ENCODE measurements around the gene RBFOX2. TPM values are rescaled to one million over a fixed set of nuclear protein-coding genes. Genes with fewer than 3 reads are reported as not detected.

RBFOX2 gene
- total RNA-seq, 1 experiment from 2014 or later = 81.1 TPM

DNA sequence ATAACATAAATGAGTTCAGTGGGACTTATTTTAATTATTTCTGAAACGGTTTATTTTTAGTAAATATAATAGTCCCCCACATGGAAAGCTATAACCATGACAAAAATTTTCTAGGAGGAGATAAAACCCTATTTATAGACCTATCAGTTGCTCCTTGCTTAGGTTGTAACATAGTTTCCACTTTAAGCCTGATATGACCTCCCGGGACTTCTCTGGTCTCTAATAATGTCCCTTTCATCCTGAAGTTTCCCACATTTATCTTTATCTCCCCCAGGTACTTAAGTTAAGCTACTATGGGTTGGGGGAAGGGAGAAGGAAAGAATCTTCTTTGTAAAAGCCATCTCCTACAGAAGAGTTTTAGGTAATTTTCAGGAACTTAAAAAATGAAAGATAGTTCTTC is 117.7 kb downstream of the RBFOX2 start:
- ChIA-PET POLR2A (no interaction called here), CTCF (no interaction called here)
- in situ Hi-C loops (cut with HindIII; ENCODE audit: low pct_unique_long_range_greater_than_20kb, low sequenced_read_pairs) = no loop called here
- Histone ChIP-seq H3K4me1 (ENCODE audit: control insufficient read depth, insufficient read depth, low read length) (peaks cover 17% of the 10 kb centered on the region), H3K9me3 (ENCODE audit: control insufficient read depth, insufficient read depth, low read depth, low read length) (no peaks in the 10 kb centered on the region), H3K27ac (ENCODE audit: low read length) (no peak overlapping the region), H3K36me3 (ENCODE audit: control insufficient read depth, insufficient read depth, low read length) (no peaks in the 10 kb centered on the region; the same call in 1 of the 2 replicates), H3K27me3 (ENCODE audit: control insufficient read depth, insufficient read depth, low read length) (no peaks in the 10 kb centered on the region), H3K4me3 (ENCODE audit: low read depth in 2 of 2, low read length in 2 of 2) (no peak overlapping the region)
- ATAC-seq (no peak), DNase-seq (ENCODE audit: low read depth, low spot score) (no peak)
- intact Hi-C loops (cut with micrococcal nuclease; ENCODE audit: unreplicated experiment) = loop anchor here (10.0 kb wide), 1 partner anchor 286 kb away; no protein-coding TSS in a partner anchor
- no TSS peak for BruUV-seq (replicated peaks)
- TF ChIP-seq, protein P1, sequence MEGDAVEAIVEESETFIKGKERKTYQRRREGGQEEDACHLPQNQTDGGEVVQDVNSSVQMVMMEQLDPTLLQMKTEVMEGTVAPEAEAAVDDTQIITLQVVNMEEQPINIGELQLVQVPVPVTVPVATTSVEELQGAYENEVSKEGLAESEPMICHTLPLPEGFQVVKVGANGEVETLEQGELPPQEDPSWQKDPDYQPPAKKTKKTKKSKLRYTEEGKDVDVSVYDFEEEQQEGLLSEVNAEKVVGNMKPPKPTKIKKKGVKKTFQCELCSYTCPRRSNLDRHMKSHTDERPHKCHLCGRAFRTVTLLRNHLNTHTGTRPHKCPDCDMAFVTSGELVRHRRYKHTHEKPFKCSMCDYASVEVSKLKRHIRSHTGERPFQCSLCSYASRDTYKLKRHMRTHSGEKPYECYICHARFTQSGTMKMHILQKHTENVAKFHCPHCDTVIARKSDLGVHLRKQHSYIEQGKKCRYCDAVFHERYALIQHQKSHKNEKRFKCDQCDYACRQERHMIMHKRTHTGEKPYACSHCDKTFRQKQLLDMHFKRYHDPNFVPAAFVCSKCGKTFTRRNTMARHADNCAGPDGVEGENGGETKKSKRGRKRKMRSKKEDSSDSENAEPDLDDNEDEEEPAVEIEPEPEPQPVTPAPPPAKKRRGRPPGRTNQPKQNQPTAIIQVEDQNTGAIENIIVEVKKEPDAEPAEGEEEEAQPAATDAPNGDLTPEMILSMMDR (IDR thresholded peaks at IDR 0.05) = no peak
- TF ChIP-seq SIN3A (IDR thresholded peaks at IDR 0.05; ENCODE audit: borderline replicate concordance, insufficient read depth, low read depth, low read length) = no peak
- TF ChIP-seq POLR2AphosphoS5 (IDR thresholded peaks at IDR 0.05; ENCODE audit: low read depth, low read length) = no peak
- TF ChIP-seq, protein P2, sequence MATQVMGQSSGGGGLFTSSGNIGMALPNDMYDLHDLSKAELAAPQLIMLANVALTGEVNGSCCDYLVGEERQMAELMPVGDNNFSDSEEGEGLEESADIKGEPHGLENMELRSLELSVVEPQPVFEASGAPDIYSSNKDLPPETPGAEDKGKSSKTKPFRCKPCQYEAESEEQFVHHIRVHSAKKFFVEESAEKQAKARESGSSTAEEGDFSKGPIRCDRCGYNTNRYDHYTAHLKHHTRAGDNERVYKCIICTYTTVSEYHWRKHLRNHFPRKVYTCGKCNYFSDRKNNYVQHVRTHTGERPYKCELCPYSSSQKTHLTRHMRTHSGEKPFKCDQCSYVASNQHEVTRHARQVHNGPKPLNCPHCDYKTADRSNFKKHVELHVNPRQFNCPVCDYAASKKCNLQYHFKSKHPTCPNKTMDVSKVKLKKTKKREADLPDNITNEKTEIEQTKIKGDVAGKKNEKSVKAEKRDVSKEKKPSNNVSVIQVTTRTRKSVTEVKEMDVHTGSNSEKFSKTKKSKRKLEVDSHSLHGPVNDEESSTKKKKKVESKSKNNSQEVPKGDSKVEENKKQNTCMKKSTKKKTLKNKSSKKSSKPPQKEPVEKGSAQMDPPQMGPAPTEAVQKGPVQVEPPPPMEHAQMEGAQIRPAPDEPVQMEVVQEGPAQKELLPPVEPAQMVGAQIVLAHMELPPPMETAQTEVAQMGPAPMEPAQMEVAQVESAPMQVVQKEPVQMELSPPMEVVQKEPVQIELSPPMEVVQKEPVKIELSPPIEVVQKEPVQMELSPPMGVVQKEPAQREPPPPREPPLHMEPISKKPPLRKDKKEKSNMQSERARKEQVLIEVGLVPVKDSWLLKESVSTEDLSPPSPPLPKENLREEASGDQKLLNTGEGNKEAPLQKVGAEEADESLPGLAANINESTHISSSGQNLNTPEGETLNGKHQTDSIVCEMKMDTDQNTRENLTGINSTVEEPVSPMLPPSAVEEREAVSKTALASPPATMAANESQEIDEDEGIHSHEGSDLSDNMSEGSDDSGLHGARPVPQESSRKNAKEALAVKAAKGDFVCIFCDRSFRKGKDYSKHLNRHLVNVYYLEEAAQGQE (IDR thresholded peaks at IDR 0.05; ENCODE audit: insufficient read depth in 1 of 2, low read depth in 2 of 2, low read length in 1 of 2) = no peak
- no peak for TF ChIP-seq TCF7L2 (IDR thresholded peaks at IDR 0.05; ENCODE audit: low read depth, low read length)

DNA sequence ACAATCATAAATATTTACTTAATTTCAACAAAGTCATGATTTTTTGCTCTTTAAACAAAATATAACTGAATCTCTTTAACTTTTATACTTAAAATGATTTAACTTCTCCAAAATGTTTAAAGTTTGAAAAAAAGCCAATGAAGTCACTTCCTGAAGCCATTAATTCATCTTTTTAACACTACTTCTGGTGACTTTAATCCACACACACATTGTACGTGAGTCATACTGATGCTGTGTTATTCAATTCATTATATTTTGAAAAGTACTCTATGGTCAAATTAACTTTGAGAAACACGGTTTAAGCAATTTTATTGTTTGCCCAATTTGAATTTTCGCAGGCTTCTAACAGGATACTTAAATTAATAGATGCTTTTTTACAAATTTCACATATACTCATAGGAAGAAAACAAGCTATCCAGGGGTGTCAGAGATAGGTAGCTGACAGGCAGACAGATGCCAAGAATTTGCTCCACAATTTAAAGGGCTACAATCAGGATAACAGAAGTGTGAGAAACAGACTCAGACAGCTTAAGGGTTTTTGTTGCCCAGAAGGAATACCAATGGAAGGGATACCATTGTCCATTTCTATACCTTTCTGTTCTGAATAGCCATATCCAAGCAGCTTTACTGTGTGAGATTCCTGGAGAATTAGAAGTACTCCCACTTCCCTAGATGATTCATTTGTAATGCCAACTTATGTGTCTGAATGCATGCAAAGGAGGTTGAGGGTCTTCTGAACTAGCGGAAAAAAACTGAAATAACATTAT is 118.4 kb downstream of the RBFOX2 start:
- intact Hi-C loops (cut with micrococcal nuclease; ENCODE audit: unreplicated experiment) = loop anchor here (10.0 kb wide), 1 partner anchor 285 kb away; no protein-coding TSS in a partner anchor
- no peak for ATAC-seq

More for the DNA sequence above, 118.4 kb downstream of the RBFOX2 start:
- ChIA-PET POLR2A (no interaction called here), CTCF (no interaction called here)
- Histone ChIP-seq H3K9me3 (ENCODE audit: control insufficient read depth, insufficient read depth, low read depth, low read length) (no peaks in the 10 kb centered on the region), H3K36me3 (ENCODE audit: control insufficient read depth, insufficient read depth, low read length) (no peaks in the 10 kb centered on the region; the same call in 1 of the 2 replicates), H3K27ac (ENCODE audit: low read length) (no peak overlapping the region), H3K4me3 (ENCODE audit: low read depth in 2 of 2, low read length in 2 of 2) (no peak overlapping the region), H3K27me3 (ENCODE audit: control insufficient read depth, insufficient read depth, low read length) (no peaks in the 10 kb centered on the region), H3K4me1 (ENCODE audit: control insufficient read depth, insufficient read depth, low read length) (peaks cover 12% of the 10 kb centered on the region)
- DNase-seq (ENCODE audit: low read depth, low spot score) = no peak
- TF ChIP-seq, protein P1 (IDR thresholded peaks at IDR 0.05) = no peak
- TF ChIP-seq, protein P2 (IDR thresholded peaks at IDR 0.05; ENCODE audit: insufficient read depth in 1 of 2, low read depth in 2 of 2, low read length in 1 of 2) = no peak
- TF ChIP-seq TCF7L2 (IDR thresholded peaks at IDR 0.05; ENCODE audit: low read depth, low read length) (no peak), SIN3A (IDR thresholded peaks at IDR 0.05; ENCODE audit: borderline replicate concordance, insufficient read depth, low read depth, low read length) (no peak), POLR2AphosphoS5 (IDR thresholded peaks at IDR 0.05; ENCODE audit: low read depth, low read length) (no peak)
- no TSS peak for BruUV-seq (replicated peaks)
- in situ Hi-C loops (cut with HindIII; ENCODE audit: low pct_unique_long_range_greater_than_20kb, low sequenced_read_pairs) = no loop called here

All from Panc1 (cell line).